ENCODE data around the gene WRAP73.

Gene WRAP73

DNA sequence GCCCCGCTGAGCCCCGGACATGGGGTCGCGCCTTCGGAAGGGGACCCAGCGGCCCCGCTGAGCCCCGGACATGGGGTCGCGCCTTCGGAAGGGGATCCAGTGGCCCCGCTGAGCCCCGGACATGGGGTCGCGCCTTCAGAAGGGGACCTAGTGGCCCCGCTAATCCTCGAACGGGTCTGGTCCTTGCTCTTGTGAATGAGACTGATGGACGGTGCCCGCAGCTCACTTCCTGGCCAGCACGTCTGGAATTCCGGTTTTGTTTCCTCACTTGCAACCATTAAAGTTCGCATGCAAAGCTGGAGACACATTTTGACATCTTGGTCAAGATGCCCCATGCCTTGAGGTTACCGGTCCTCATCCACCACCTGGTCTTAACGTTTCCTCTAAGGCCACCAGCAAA, 5.6 kb downstream of the WRAP73 start:
- no peak for DNase-seq

DNA sequence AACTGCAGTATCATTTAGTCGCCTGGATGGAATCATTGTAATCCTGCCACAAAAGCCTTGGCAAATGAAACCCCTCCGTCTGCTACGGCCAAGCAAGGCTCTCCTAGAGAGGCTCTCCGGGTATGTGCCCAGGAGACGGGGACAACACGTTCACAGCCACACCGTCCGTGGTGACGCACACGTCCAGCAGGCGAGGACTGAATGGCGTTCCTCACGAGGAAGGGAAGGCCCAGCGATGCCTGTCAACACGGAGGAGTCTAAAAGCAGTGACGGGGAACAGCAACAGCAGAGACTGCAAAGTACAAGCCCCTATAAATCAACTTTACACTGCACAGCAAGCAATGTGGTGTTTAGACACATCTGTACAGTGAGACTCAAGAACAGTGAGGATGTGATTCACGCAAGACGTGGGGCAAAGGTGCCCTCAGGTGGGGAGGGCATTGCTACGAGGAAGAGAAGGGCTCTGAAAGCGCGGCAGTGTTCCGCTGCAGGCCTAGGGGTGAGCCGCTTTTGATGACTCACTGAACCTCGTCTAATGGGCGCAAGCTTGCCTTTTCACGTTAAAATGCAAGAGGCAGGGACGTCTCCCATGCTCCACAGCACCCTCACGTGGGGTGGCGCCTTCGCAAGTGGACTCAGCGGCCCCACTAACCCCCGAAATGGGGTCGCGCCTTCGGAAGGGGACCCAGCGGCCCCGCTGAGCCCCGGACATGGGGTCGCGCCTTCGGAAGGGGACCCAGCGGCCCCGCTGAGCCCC, 6.8 kb downstream of the WRAP73 start:
- DNase-seq, result no peak

DNA sequence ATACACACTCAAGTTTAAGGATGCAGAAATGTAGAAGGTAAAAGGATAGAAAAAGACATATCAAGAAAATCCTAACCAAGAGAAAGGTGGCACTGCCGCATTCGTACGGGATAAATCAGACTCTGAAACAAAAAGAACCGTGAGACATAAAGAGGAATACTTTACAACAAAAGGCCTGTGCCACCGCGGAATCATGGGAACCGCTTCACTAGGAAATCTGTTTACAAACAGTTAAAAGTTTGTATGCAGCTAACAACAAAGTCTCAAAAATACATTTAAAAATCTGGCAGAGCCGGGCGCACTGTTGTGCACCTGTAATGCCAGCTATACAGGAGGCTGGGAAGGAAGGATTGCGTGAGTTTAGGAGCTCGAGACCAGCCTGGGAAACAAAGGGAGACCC, 8.1 kb downstream of the WRAP73 start:
- no peak for DNase-seq

DNA sequence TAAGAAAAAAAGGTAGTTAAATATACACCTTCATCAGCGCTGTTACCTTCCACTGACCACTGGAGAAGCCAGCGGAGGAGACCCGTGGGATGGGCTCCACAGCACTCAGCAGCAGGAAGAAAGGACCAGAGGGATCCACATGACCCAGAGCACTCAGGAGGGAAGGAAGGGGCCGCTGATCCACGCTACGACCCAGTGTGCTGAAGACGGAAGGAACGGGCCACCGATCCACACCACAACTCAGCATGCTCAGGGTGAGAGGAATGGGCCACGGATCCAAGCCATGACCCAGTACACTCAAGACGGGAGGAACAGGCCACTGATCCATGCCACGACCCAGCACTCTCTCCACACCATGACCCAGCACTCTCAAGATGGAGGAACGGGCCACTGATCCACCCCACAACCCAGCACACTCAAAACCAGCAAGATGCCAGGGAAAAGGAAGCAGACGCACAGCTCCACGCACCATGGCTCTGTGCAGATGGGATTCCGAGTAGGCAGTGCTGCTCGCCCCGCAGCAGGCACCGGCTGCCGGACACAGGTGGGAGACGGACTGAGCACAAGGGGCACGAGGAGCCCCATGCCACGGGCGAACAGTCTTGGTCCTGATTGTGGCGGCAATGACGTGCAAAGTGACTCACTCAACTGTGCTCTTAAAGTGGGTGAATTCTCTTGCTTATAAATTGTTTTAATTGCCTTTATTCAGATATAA, 8.7 kb downstream of the WRAP73 start:
- DNase-seq, result no peak

DNA sequence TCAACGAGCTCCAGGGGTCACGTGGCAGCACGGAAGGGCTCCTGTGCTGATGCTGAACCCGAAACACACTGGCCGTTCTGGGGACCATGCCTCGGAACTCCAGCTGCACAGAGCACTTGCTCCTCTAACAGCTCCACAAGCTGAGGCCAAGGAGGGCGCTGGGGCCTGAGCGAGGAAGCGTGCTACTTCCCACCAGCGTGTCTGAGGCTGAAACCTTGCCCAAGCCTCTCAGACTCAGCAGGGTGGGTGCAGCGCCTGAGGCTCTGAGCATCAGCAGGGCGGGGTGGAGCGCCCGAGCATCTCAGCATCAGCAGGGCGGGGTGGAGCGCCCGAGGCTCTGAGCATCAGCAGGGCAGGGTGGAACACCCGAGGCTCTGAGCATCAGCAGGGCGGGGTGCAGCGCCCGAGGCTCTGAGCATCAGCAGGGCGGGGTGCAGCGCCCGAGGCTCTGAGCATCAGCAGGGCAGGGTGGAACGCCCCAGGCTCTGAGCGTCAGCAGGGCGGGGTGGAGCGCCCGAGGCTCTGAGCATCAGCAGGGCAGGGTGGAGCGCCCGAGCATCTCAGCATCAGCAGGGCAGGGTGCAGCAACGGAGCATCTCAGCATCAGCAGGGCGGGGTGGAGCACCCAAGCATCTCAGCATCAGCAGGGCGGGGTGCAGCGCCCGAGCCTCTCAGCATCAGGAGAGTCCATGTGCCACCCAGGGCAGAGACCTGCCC, 9.6 kb downstream of the WRAP73 start:
- no peak for DNase-seq

DNA sequence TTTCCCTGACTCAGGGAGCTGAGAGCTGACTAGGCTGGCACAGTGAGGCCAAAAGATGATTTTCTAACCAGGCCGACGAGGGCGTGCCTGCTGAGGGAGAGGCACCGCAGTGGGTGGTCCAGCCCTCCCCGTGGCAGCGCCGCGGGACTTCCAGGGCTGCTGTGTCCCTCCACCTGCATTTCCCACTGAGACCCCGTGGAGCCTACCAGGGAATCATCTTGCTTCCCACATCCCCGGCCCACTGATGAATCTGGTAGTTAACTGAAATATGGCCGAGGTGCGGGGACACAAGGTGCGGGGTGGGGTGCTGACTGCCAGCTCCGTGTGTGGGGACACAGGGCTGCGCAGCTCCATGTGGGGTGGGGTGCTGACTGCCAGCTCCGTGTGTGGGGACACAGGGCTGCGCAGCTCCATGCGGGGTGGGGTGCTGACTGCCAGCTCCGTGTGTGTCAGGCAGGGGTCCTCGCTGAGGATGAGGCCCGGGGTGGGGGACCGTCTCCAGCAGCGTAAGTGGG, 10.4 kb downstream of the WRAP73 start:
- no peak for DNase-seq

DNA sequence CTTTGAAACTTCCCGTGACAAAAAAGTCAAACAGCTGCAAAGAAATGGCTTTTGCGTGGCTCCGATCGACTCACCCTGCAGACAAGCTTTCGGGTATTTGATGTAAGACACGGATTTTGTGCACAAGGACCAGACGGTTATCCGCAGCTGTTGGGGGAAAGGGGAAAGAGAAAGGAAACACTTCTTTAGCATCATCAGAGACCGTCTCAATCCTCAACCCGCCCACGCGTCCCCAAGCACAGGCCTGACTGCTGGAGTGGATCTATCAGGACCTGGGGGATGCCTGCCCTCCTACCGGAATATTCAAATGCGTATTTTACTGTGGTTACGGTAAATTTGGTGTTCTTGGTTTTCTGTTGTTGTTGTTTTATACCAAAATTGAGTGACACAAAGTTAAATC, 11.2 kb downstream of the WRAP73 start:
- DNase-seq, result no peak

DNA sequence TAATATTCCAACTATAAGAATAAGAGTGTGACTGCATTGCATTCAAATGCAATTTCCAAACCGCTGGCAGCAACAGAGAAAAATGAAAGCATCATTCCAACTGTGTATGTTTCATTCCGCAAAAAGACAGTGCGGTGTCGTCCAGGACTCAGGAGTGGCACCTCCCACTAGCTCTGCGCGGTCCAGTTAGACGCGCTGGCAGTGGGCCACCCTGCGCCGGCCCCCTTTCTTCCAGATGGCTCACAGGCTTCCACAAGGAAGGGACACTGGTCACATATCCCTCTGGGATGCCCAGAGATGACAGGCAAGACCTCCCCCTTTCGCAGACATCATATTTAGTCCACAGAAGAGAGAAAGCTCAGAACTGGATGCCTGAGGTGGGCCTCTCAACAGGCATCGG, 11.9 kb downstream of the WRAP73 start:
- DNase-seq, result no peak

DNA sequence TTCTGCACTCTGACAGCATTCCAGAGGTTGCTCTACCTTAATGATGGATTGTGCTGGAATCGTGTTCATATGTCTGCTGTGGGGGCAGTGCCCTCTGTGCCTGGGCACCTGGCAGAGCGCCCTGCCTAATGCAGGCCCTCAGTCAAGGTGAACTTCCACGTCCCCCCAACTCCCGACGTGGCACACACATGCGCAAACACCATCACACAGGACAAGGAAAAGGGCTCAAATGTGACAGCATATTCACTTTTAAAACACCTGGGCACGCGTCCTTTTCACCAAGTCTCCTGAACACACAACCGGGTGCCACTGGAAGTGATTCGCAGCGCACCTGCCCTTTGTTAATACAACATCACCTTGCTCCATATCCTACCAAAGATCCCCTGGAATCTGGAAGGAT, 13.4 kb downstream of the WRAP73 start:
- DNase-seq, result no peak

DNA sequence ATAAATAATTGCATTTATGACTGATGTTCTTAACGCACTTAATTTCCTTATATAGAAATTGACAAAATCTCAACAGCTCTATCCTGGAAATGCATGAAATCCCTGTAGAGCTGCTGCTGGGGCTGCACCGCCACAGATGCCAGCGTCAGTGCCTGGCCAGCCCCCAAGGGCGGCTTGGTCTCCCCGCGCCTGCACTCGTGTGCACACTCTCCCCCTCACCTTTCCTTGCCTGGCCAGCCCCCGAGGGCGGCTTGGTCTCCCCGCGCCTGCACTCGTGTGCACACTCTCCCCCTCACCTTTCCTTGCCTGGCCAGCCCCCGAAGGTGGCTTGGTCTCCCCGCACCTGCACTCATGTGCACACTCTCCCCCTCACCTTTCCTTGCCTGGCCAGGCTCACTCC, 13.8 kb downstream of the WRAP73 start:
- no peak for DNase-seq

DNA sequence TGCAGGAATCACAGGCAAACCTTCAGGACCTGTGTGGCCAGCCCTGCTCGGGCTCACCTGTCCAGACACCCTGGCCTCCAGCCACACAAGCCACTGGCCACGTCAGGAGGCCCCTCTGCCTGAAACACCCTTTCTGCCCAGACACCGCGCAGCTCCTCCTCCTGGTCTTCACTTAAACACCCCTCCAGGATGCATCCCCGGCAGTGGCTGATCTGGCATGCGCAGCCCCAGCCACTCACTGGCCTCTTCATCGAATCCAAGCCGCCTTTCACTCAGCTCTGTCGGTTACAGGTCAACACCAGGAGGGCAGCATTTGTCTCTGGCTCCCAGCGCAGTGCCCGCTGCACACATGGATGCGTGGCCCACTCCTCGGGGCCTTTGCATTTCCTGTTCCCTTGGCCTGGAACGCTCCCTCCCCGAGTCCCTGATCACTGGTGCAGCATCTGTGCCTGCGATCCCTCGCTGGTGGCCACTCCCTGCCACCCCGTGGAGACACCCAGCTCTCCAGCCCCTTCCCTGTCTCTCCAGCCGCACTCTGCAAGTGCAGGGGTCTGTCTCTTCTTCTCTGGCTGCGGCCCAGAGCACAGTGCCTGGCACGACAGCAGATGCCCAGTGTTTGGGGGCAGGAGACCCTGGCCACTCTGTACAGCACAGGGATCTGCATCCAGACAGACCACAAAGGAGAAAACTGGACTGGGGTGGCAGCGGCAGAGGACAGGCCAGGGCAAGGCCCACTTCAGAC, 15.7 kb downstream of the WRAP73 start:
- DNase-seq, result no peak

DNA sequence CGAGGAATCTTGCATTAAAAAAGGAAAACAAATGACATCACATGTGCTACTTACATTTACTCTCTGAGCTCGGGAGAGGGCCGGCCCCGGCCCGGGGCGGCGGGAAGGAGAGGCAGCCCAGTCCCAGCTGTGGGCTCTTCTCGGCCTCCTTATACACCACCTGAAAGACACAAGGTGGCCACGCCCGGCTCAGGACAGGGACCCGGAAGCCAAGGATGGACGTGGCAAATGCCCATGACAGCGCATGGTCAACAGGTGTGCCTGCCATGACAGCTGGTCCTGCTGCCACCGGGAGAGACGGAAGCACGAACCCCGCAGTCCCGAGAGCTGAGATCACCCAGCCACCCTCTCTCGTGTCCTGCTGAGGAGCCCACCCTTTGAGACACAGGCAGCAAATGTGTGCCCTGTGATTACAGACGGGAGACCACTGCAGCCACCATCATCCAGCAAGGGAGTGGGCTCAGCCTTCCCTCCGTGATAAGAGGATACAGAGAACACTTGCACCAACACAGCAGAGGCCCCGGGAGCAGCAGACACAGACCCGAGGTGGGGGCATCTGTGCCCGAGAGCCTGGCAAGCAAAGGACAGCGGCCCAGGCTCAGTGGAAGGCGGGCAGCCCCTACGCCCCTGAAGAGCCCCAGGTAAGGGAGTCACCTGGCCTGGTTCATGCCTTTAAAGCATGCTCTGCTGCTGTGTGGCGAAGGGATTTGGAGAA, 16.4 kb downstream of the WRAP73 start:
- no peak for DNase-seq

DNA sequence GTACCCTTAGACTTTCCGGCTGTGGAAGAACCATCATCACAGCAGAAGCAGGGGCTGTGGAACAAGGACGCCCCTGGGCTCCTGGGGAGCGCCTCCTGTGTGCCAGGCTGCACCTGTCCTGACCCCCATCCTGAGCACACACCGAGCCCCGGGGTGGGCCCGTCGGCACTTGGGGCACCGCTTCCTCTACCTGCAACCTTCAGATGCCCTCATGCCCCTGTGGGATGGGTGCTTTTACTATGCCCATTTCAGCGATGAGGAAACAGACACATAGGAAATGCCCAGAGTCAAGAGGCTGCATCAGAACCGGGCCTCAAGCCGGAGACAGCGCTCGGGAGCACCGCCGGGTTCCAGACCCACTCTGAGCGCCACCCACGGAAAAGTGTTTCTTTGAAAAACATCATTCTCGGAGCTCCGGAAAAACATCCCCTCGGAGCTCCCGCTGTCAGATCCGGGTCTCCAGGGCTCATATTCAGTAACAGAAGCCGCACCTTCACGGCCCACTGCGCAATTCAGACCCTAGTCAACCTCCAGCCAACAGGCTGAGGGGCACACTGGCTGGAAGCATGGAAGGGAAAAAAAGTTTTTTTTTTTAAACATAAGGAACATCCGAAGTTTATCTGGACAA, 17.1 kb downstream of the WRAP73 start:
- DNase-seq, result no peak

DNA sequence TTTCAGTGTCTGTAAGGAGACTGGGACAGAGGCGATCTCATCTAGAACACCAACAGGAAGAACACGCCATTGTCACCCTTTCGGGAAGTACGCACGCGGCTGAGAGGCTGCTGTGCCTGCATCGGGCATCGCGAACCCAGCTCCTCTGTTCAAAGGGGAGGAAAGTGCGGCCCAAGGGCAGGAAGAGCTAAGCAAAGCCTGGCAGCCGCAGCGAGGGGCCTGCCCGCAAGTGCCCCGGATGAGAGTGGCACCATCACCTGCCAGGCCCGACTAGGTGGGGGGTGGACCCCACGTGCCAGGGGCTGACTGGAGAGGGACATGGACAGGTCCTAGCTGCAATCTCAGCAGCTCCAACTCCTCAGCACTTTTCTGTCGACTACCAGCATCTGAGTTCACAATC, 17.6 kb downstream of the WRAP73 start:
- no peak for DNase-seq

DNA sequence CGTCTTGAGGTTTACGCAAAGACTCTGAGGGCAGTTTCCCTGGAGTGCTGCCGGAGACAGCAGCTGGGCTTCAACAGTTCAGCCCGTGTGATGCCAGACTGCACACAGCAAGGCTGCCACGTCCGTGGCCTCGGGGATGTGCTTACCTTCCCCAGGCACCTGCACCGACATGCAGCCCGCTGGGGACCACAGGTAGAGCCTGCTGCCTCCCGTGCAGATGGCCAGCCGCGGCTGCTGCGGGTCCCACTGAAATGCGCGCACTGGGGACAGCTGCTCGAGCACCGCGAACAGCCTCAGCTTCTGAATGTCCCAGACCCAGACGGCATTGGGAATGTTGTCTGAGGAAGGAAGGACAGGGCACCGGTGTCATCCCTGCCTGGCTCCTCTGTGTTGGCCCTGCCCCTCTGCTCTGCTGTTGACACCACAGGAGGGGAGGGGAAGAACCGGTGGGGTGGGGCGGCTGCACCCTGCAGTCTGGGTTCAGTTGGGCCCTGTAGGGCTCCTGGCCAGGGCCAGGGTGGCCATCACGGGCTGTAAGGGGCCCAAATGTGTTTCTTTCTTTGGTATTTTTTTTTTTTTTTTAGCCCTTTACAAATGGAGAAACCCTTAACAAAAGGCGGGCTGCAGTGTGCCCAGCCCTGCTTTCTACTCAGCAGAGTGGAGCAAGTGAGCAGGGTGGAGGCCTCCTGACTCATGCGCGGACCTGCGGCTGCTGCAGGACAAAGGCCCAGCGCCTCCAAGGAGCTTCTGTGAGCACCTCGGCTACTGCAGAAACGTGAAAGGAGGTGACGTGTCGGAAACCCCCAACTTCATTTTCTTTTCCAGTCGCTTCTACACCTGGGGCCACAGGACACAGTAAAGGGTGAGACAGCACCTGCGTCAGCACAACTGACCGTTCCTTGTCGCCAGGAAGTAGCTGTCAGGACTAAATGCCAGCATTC, 18.3 kb downstream of the WRAP73 start:
- DNase-seq, result no peak

DNA sequence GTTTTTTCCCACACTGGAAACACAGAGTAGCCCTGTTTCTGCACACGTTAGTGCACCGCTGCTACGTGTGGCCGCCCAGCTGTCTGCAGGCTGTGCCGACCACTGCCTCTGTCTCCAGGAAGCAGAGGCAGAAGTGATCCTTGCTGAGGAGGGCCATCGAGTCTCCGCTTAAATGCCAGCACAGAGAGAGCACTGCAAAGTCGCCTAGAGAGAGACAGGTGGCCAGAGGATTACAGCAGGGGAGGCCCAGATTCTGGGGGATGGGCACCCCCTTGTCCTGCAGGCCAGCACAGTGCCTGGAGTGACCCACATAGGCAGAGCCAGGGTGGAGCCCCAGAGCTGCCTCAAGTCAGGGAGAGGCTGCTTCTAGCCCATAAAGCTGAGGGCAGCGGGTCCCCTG, 19.0 kb downstream of the WRAP73 start:
- no peak for DNase-seq

DNA sequence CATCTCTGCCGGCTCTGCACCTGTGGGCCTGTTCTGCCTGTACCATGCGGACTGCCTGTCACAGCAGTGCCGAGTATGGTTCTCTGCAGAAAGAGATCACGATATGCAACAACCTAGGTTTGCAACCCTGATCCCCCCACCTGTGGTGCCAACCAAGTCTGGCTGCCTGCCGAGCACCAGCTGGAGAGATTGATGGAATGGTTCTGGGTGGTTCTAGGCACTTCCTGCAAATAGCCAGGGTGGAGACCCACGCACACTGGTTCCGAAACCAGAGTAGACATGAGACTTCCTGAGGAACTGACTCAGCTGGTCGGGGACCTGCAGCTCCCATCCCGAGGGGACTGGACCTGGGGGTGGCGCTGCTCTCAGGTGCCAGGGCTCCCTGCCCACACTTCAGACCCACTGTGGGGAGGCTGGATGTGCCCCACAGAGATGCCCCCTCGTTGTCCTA, 19.7 kb downstream of the WRAP73 start:
- DNase-seq, result no peak

DNA sequence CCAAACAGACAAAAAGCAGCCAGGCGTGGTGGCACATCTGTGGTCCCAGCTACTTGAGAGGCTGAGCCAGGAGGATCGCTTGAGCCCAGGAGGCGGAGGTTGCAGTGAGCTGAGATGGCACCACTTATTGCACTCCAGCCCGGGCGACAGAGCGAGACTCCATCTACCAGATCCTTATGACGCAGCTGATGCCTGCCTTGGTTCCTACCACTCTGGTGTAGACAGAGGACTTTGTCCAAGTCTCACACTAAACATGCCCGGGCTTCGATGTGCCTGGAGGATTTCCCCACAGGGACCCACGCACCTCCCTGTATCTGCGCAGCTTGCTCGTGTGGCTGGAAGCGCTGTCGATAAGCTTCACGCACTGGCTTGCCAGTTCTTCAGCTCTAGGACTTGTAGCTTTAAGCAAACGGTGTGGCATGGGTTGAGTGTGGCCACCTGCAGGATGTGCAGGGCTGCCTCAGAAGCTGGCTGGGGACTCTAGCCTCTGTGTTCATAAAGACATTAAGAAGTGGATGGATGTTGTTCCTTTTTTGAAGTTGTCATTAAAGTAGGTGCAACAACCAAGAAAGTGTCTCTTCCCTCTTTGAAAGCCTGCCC, 20.2 kb downstream of the WRAP73 start:
- no peak for DNase-seq

DNA sequence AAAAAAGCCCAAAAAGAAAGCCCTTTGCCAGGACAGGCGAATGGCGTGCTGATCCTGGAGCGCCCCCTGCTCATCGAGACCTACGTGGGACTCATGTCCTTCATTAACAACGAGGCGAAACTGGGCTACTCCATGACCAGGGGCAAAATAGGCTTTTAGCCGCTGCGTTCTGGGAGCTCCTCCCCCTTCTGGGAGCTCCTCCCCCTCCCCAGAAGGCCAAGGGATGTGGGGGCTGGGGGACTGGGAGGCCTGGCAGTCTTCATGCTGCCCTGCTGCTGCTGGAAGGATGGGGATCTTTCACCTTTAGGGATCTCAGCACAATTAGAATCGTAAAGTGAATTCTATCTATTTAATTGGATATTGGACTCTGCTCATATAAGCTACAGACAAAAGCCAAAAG, 21.5 kb downstream of the WRAP73 start:
- no peak for DNase-seq

Data from activated CD4-positive, alpha-beta T cell treated with anti-CD3 and anti-CD28 coated beads, Interleukin-2, amount 50 U/mL, for 16 hours (primary cell).